PC-9 (cell line): ENCODE results near the gene ALOX12.
"Not testable (repeated sequence)": the region's sequence is repeated elsewhere in the genome, so short reads cannot be mapped to it uniquely, and the experiment has no call there.

Experiments
- CTCF ChIP-seq: fragments of 200-600 bp; sonication (generic); conservative IDR thresholded peaks from 2 replicates; pipeline ENCODE4 v1.6.1; 2017; ENCODE audit warnings: mixed run types, antibody characterized with exemption, mild to moderate bottlenecking, moderate library complexity
- EZH2 ChIP-seq: fragments of 200-600 bp; sonication (generic); IDR thresholded peaks from 2 replicates; pipeline ENCODE4 v1.8.0; 2017; ENCODE audit warnings: antibody characterized with exemption, low read depth

GRCh38 chr17:7046725-7047397 is 51.0 kb downstream of the ALOX12 start:
- TF ChIP-seq CTCF, EZH2: not testable (repeated sequence)
